Left ventricle myocardium inferior (tissue), 1 donor: ENCODE results near the gene MED31. TPM values are rescaled to one million over a fixed set of nuclear protein-coding genes. Genes with fewer than 3 reads are reported as not detected.

Source experiments
- DNase-seq: peaks from one replicate; pipeline ENCODE4 v3.0.0-alpha.2; 2020
- H3K27ac ChIP-seq: fragments of 200-600 bp; replicated peaks from 2 replicates; pipeline ENCODE4 v1.8.0; 2021
- H3K27me3 ChIP-seq: fragments of 200-600 bp; 2 replicates; pipeline ENCODE4 v1.8.0; 2021; ENCODE audit warnings: low read depth
- H3K36me3 ChIP-seq: fragments of 200-600 bp; 2 replicates; pipeline ENCODE4 v1.8.0; 2021
- H3K4me1 ChIP-seq: fragments of 200-600 bp; 2 replicates; pipeline ENCODE4 v1.8.0; 2021
- H3K4me3 ChIP-seq: fragments of 200-600 bp; 2 replicates; pipeline ENCODE4 v1.8.0; 2021; ENCODE audit warnings: mild to moderate bottlenecking, moderate library complexity
- H3K9me3 ChIP-seq: fragments of 200-600 bp; replicated peaks from 2 replicates; pipeline ENCODE4 v1.8.0; 2021
- intact Hi-C: fragments of 100-400 bp; cut with micrococcal nuclease; formaldehyde crosslinking; loops from one replicate; pipeline ENCODE4 v1.11.0; 2022
- total RNA-seq: library from RNA; stranded (reverse); fragmentation: NEBNext Ultra II Directional; extraction: Animal tissue kit (Norgen Biotek cat#: 25700); gene quantifications from one replicate; pipeline ENCODE4 v1.2.1, GENCODE V29; 2021
- TF ChIP-seq, protein P1 (sequence below): fragments of 200-600 bp; IDR thresholded peaks from 2 replicates; pipeline ENCODE4 v1.8.0; 2021; ENCODE audit warnings: antibody characterized with exemption, mild to moderate bottlenecking, borderline replicate concordance
- donor health status: DM: no; HTN: yes; CAD: no; lungs with severe emphysema.

The MED31 gene
- total RNA-seq, 1 donor from 2014 or later = 14.1 TPM

DNA sequence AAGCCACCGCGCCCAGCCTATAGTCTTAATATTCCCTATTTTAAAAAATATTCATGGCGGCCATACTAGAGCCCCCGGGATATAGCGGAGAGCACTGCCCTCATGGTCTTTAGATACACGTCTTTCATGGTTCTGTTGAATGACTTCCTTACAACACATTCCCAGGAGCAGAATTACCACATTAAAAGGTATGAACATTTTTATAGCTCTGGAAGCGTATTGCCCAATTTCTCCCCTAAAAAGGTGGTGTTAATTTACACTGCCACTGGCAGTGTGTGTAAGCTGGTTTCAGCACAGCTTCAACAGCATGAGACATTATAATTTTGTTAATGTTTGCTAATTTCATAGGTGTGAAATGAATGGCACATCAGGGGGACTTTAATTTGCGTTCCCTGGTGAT is 19.2 kb upstream of the MED31 start:
- Histone ChIP-seq H3K4me1 (peaks cover 7% of the 10 kb centered on the region), H3K27me3 (peaks cover 66% of the 10 kb centered on the region), H3K27ac (no peak overlapping the region), H3K9me3 (no peaks in the 10 kb centered on the region), H3K36me3 (no peaks in the 10 kb centered on the region), H3K4me3 (no peak overlapping the region)
- DNase-seq = no peak
- intact Hi-C loops = no loop called here
- TF ChIP-seq, protein P1, sequence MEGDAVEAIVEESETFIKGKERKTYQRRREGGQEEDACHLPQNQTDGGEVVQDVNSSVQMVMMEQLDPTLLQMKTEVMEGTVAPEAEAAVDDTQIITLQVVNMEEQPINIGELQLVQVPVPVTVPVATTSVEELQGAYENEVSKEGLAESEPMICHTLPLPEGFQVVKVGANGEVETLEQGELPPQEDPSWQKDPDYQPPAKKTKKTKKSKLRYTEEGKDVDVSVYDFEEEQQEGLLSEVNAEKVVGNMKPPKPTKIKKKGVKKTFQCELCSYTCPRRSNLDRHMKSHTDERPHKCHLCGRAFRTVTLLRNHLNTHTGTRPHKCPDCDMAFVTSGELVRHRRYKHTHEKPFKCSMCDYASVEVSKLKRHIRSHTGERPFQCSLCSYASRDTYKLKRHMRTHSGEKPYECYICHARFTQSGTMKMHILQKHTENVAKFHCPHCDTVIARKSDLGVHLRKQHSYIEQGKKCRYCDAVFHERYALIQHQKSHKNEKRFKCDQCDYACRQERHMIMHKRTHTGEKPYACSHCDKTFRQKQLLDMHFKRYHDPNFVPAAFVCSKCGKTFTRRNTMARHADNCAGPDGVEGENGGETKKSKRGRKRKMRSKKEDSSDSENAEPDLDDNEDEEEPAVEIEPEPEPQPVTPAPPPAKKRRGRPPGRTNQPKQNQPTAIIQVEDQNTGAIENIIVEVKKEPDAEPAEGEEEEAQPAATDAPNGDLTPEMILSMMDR = no peak

GRCh38 chr17:6669479-6670212 is 18.2 kb upstream of the MED31 start:
- Histone ChIP-seq H3K27me3 (peaks cover 66% of the 10 kb centered on the region), H3K4me3 (no peak overlapping the region), H3K27ac (no peak overlapping the region), H3K9me3 (no peaks in the 10 kb centered on the region), H3K36me3 (no peaks in the 10 kb centered on the region), H3K4me1 (peaks cover 7% of the 10 kb centered on the region)
- TF ChIP-seq, protein P1 = no peak
- intact Hi-C loops = no loop called here
- no peak for DNase-seq

GRCh38 chr17:6668727-6669425 is 17.5 kb upstream of the MED31 start:
- Histone ChIP-seq H3K27ac (no peak overlapping the region), H3K9me3 (no peaks in the 10 kb centered on the region), H3K36me3 (no peaks in the 10 kb centered on the region), H3K27me3 (peaks cover 60% of the 10 kb centered on the region), H3K4me3 (no peak overlapping the region), H3K4me1 (peaks cover 7% of the 10 kb centered on the region)
- intact Hi-C loops = no loop called here
- TF ChIP-seq, protein P1 = no peak
- DNase-seq = no peak

- Histone ChIP-seq H3K4me3 (no peak overlapping the region), H3K4me1 (peaks cover 7% of the 10 kb centered on the region), H3K36me3 (no peaks in the 10 kb centered on the region), H3K27ac (no peak overlapping the region), H3K9me3 (no peaks in the 10 kb centered on the region), H3K27me3 (peaks cover 54% of the 10 kb centered on the region)
- intact Hi-C loops = no loop called here
- DNase-seq = no peak
- TF ChIP-seq, protein P1 = no peak
Measured at GRCh38 chr17:6668219-6668618, 16.8 kb upstream of the MED31 start.

DNA sequence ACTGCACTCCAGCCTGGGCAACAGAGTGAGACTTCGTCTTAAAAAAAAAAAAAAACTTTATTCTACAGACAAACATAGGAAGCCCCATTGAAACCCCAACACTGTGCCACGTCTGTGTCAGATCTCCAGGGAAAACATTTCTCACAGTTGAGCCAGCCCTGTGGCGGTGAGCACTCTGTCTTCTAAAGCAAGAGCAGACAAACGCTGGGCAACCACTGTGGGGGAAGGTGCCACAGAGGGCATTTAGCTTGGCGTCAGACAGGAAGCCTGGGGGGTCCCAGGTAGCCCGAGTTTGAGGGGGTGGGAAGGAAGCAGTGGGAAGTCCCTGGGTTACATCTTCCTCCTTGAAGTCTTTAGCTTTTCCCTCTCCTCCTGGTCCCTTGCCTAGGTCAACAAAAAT is 16.1 kb upstream of the MED31 start:
- intact Hi-C loops = no loop called here
- H3K4me1 ChIP-seq = peaks cover 7% of the 10 kb centered on the region
- H3K36me3 ChIP-seq = no peaks in the 10 kb centered on the region
- no peak overlapping the region for H3K27ac ChIP-seq
- H3K27me3 ChIP-seq = peaks cover 49% of the 10 kb centered on the region
- TF ChIP-seq, protein P1 = no peak
- no peak for DNase-seq
- H3K4me3 ChIP-seq = no peak overlapping the region
- no peaks in the 10 kb centered on the region for H3K9me3 ChIP-seq
